ENCODE measurements around the gene TSPAN7. TPM values are rescaled to one million over a fixed set of nuclear protein-coding genes. Genes with fewer than 3 reads are reported as not detected.

The TSPAN7 gene
- total RNA-seq, 1 experiment from 2014 or later, result not detected

GRCh38 chrX:38661561-38661960, 100.2 kb downstream of the TSPAN7 start:
- Mint-ChIP-seq H3K27me3 (ENCODE audit: insufficient read depth, unreplicated experiment) (peaks cover 42% of the 10 kb centered on the region), H3K9me3 (ENCODE audit: unreplicated experiment) (no peaks in the 10 kb centered on the region), H3K4me3 (ENCODE audit: unreplicated experiment) (no peak overlapping the region), H3K4me1 (ENCODE audit: insufficient read depth, unreplicated experiment) (no peaks in the 10 kb centered on the region), H3K36me3 (ENCODE audit: insufficient read depth, unreplicated experiment) (no peaks in the 10 kb centered on the region), H3K27ac (ENCODE audit: low read depth, unreplicated experiment) (no peak overlapping the region)
- no peak for TF ChIP-seq CTCF (IDR thresholded peaks at IDR 0.05; ENCODE audit: unreplicated experiment)
- no peak for DNase-seq (ENCODE audit: unreplicated experiment)
- intact Hi-C loops (cut with micrococcal nuclease), result loop anchor here (5.0 kb wide), 2 partner anchors 326 to 486 kb away; no protein-coding TSS in a partner anchor
- ChIA-PET CTCF (interaction anchor here (1.6 kb wide), 1 partner anchor 40 kb away, joined by 3 read pairs; no protein-coding TSS in a partner anchor), POLR2A (interaction anchor here (0.6 kb wide), 1 partner anchor 1400 kb away, joined by 3 read pairs; no protein-coding TSS in a partner anchor)
- no TSS peak for BruUV-seq (replicated peaks)

GRCh38 chrX:38662640-38663039, 101.3 kb downstream of the TSPAN7 start:
- no TSS peak for BruUV-seq (replicated peaks)
- Mint-ChIP-seq H3K27ac (ENCODE audit: low read depth, unreplicated experiment) (no peak overlapping the region), H3K27me3 (ENCODE audit: insufficient read depth, unreplicated experiment) (peaks cover 46% of the 10 kb centered on the region), H3K4me3 (ENCODE audit: unreplicated experiment) (no peak overlapping the region), H3K9me3 (ENCODE audit: unreplicated experiment) (no peaks in the 10 kb centered on the region), H3K4me1 (ENCODE audit: insufficient read depth, unreplicated experiment) (no peaks in the 10 kb centered on the region), H3K36me3 (ENCODE audit: insufficient read depth, unreplicated experiment) (no peaks in the 10 kb centered on the region)
- no peak for DNase-seq (ENCODE audit: unreplicated experiment)
- intact Hi-C loops (cut with micrococcal nuclease), result loop anchor here (5.0 kb wide), 2 partner anchors 325 to 485 kb away; no protein-coding TSS in a partner anchor
- ChIA-PET POLR2A (no interaction called here), CTCF (interaction anchor here (0.9 to 3.4 kb wide), 2 partner anchors 7 to 895 kb away, joined by 3 to 24 read pairs; no protein-coding TSS in a partner anchor)
- TF ChIP-seq CTCF (IDR thresholded peaks at IDR 0.05; ENCODE audit: unreplicated experiment), result no peak

- intact Hi-C loops (cut with micrococcal nuclease), result loop anchor here (2.0 to 5.0 kb wide), 3 partner anchors 91 to 483 kb away; no protein-coding TSS in a partner anchor
- H3K9me3 Mint-ChIP-seq (ENCODE audit: unreplicated experiment), result no peaks in the 10 kb centered on the region
Observed at GRCh38 chrX:38664285-38664684, 102.9 kb downstream of the TSPAN7 start.

DNA sequence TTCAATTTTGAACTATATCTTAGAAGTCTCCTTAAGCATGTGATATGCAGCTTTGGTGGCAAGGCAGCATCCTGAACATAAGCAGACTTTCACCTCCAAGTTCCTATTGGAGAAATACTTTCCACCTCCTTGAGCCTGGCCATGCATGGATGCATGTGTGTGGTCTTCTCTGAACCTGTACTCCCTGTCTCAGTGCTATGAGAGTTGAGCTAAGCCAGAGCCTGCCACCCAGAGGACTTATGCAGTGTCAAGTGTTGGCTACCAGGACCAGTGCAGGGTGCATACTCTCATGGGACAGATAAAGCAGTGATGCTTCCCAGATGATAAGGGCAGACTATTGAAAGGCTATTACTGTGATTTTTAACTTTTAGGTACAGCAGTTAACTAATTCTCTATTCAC, 105.6 kb downstream of the TSPAN7 start:
- Mint-ChIP-seq H3K4me1 (ENCODE audit: insufficient read depth, unreplicated experiment) (no peaks in the 10 kb centered on the region), H3K4me3 (ENCODE audit: unreplicated experiment) (no peak overlapping the region), H3K27me3 (ENCODE audit: insufficient read depth, unreplicated experiment) (peaks cover 51% of the 10 kb centered on the region), H3K36me3 (ENCODE audit: insufficient read depth, unreplicated experiment) (no peaks in the 10 kb centered on the region), H3K27ac (ENCODE audit: low read depth, unreplicated experiment) (no peak overlapping the region), H3K9me3 (ENCODE audit: unreplicated experiment) (no peaks in the 10 kb centered on the region)
- no peak for DNase-seq (ENCODE audit: unreplicated experiment)
- ChIA-PET CTCF (no interaction called here), POLR2A (no interaction called here)
- TF ChIP-seq CTCF (IDR thresholded peaks at IDR 0.05; ENCODE audit: unreplicated experiment), result no peak
- intact Hi-C loops (cut with micrococcal nuclease), result no loop called here
- no TSS peak for BruUV-seq (replicated peaks)

More at GRCh38 chrX:38664285-38664684, 102.9 kb downstream of the TSPAN7 start:
- H3K4me3 Mint-ChIP-seq (ENCODE audit: unreplicated experiment), result no peak overlapping the region
- peak; percentile 64 for DNase-seq (ENCODE audit: unreplicated experiment)
- H3K27ac Mint-ChIP-seq (ENCODE audit: low read depth, unreplicated experiment), result no peak overlapping the region
- H3K36me3 Mint-ChIP-seq (ENCODE audit: insufficient read depth, unreplicated experiment), result no peaks in the 10 kb centered on the region
- peak; percentile 62 for TF ChIP-seq CTCF (IDR thresholded peaks at IDR 0.05; ENCODE audit: unreplicated experiment)
- ChIA-PET POLR2A (no interaction called here), CTCF (interaction anchor here (0.5 to 3.4 kb wide), 26 partner anchors 9 to 1255 kb away, joined by 3 to 30 read pairs (median 4); no protein-coding TSS in a partner anchor)
- H3K4me1 Mint-ChIP-seq (ENCODE audit: insufficient read depth, unreplicated experiment), result no peaks in the 10 kb centered on the region
- peaks cover 37% of the 10 kb centered on the region for H3K27me3 Mint-ChIP-seq (ENCODE audit: insufficient read depth, unreplicated experiment)
- BruUV-seq (replicated peaks), result no TSS peak
